Measurements from ENCODE around the gene DHRS4L2.

- TF ChIP-seq FOXA1 (IDR thresholded peaks at IDR 0.05) (no peak), BHLHE40 (IDR thresholded peaks at IDR 0.05; ENCODE audit: borderline replicate concordance) (no peak), ELF4 (IDR thresholded peaks at IDR 0.05) (no peak), FOXM1 (IDR thresholded peaks at IDR 0.05; ENCODE audit: borderline replicate concordance) (no peak), HDGF (IDR thresholded peaks at IDR 0.05; ENCODE audit: borderline replicate concordance) (no peak), PKNOX1 (IDR thresholded peaks at IDR 0.05) (no peak), TARDBP (IDR thresholded peaks at IDR 0.05) (no peak), CTBP1 (IDR thresholded peaks at IDR 0.05; ENCODE audit: borderline replicate concordance) (no peak), SUZ12 (IDR thresholded peaks at IDR 0.05) (no peak), SP1 (IDR thresholded peaks at IDR 0.05) (no peak), LEF1 (IDR thresholded peaks at IDR 0.05; ENCODE audit: borderline replicate concordance) (no peak), ARNT (IDR thresholded peaks at IDR 0.05) (no peak), FOXK2 (IDR thresholded peaks at IDR 0.05) (no peak), ZNF384 (IDR thresholded peaks at IDR 0.05) (no peak)
These were observed 47.6 kb downstream of the DHRS4L2 start for GRCh38 chr14:24036169-24036962.
